NCI-H524 treated with DMSO at 0.1 percent for 48 hours (cell line): Measurements from ENCODE around the gene DGLUCY.
A peak's percentile ranks its signal among the peaks of the same experiment; 100 is the strongest.
"Not testable (repeated sequence)": the region's sequence is repeated elsewhere in the genome, so short reads cannot be mapped to it uniquely, and the experiment has no call there.

Experiments used
- DNase-seq: peaks from one replicate; lab custom pipeline; 2025; lab: John Stamatoyannopoulos, UW

The DGLUCY gene, protein sequence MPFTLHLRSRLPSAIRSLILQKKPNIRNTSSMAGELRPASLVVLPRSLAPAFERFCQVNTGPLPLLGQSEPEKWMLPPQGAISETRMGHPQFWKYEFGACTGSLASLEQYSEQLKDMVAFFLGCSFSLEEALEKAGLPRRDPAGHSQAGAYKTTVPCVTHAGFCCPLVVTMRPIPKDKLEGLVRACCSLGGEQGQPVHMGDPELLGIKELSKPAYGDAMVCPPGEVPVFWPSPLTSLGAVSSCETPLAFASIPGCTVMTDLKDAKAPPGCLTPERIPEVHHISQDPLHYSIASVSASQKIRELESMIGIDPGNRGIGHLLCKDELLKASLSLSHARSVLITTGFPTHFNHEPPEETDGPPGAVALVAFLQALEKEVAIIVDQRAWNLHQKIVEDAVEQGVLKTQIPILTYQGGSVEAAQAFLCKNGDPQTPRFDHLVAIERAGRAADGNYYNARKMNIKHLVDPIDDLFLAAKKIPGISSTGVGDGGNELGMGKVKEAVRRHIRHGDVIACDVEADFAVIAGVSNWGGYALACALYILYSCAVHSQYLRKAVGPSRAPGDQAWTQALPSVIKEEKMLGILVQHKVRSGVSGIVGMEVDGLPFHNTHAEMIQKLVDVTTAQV

DNA sequence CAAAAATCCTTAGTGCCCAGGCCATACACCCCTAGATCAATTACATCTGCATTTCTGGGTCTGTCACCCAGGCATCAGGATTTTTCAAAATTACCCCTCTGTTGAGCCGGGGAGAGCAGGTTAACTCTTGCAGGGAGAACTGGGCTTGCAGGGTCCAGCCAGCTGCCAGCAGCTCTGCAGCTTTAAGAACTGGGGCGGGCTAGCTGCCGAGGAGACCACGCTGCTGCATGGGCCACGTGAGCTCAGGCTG, at the start of gene DGLUCY:
Gene DGLUCY, plus strand, starts transcription at position 245 of the 250 bp plus-strand sequence. CDS start 46,222 bp downstream, outside the sequence.
- DNase-seq: peak; percentile 72

DNA sequence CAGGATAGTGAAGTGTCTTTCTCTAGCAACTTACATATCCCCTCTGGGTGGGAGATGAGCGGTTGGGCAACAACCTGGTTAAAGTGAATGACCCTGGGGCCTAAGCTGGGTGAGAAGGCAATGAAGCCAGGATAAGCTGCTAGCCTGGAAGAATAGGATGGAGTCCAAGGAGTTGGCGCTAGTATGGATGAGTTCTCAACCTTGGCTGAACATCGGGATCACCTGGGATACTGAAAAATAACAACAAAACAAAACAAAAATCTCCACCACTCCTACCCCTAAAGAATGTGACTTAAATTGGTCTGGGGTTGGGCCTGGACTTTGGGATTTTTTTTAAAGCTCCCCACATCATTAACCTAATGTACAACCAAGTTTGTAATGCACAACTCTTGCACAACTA, 48.6 kb upstream of the DGLUCY start:
- DNase-seq: no peak

DNA sequence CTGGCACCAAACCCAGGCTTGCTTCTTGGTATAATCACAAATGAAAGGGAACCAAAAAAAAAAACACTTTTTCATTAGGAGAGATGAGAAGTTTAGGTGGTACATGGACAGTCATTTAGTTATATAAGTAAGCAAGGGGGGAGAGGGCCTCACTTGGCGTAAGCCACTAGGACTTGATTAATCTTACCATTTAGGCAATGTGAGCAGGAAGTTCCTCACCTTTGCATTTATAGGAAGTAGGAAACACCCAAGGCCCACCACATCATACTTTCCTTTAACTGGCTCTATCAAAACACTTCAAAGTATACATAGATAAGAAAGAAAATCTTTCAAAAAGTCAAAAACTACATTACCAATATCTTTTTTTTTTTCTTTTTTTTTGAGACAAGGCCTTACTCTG, 46.7 kb upstream of the DGLUCY start:
- no peak for DNase-seq

DNA sequence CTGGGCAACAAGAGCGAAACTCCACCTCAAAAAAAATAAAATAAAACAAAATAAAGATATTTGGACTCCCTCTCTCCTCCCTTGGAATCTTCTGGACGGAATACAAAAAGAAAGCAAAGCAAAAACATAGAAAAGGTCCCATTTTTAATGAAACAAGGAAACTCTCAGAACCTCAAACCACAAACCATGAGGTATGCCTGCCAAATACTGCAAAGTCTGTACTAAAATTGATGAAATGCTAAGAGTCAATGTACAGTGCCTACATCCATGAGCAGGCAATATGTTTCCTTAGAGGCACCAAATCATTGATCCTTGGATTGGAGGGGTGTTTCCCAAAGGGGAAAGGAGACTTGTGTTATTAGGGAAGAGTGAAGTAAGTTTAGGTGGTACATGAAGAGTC, 45.2 kb upstream of the DGLUCY start:
- DNase-seq: no peak

DNA sequence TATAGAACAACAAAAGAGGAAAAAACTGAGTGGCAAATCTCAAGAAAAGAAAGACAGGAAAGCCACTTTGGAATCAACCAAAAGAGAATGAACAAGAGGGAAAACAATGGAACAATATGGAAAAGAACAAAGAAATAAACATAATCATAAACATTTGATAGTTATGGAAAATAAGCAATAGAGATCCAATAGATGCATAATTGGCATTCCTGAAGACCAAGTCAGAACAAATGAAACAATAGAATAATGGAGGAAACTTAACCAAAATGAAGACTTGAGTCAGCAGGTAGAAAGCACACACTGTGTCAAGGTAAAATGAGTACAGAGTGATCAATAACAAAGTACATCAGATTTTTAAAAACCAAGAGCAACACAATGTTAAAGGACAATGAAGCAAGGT, 43.3 kb upstream of the DGLUCY start:
- DNase-seq: no peak

DNA sequence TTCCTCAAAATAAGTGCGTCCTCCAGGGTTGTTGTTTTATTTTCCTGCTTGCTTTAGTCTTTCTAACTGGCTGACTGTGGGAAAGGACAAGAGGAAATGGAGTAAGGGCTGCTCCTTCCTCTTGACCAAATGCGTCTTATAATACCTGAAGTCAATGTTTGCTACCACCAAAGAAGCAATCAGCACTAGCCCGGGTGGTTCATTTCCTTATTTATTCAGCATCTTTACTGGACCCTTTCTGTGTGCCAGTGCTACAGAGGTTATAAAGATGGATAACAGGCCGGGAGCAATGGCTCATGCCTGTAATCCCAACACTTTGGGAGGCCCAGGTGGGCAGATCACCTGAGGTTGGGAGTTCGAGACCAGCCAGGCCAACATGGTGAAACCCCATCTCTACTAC, 38.3 kb upstream of the DGLUCY start:
- DNase-seq: no peak

DNA sequence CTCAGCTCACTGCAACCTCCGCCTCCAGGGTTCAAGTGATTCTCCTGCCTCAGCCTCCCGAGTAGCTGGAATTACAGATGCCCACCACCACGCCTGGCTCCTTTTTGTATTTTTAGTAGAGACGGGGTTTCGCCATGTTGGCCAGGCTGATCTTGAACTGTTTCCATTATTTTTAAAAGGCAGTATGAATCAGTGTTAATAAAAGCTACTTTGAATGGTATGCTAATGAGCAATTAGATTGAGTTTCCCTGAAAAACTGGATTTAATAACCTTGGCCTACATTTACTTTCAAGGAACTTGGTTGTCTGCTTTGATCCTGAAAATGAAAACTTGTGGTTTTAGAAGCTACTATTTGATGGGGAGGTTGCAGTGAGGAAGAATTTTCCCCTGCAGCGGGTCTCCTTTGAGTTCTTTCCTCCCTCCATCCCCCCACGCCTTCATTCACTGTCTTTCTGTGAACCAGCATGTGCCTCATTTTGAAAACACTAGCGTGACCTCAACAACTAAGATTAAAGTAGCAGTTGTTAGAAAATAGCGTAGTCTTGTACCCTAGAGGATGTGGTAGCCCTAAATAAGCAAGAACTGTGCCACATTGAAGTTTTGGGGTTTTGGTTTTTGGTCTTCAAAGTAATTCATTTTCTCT, 35.7 kb upstream of the DGLUCY start:
- no peak for DNase-seq

DNA sequence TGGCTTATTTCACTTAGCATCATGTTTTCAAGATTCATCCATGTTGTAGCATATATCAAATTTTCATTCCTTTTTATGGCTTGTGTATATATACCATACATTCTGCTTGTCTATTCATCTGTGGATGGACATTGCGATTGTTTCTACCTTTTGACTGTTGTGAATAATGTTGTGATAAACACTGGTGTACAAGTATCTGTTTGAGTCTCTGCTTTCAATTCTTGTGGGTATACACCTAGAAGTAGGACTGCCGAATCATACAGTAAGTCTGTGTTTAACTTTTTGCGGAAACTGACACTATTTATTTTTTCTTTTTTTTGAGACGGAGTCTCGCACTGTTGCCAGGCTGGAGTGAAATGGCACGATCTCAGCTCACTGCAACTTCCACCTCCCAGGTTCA, 33.8 kb upstream of the DGLUCY start:
- DNase-seq: no peak

DNA sequence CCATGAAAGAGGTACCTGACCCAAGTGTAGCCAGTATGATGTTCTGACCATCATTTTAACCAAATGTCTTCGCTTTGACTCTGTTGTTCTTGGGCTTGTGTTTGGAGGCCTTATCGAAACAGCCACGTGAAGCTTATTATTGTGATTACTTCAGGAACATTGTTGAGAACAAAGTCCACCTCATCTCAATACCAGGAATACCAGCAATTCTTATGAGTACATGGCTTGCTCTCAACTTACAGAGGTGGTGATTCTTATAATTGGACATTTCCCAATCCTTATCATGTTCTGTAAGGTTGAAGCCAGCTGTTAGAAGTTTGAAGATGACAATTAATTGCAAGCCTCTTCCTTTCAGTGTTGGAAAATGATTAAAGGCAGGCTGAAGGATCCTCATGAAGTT, 31.6 kb upstream of the DGLUCY start:
- DNase-seq: no peak

DNA sequence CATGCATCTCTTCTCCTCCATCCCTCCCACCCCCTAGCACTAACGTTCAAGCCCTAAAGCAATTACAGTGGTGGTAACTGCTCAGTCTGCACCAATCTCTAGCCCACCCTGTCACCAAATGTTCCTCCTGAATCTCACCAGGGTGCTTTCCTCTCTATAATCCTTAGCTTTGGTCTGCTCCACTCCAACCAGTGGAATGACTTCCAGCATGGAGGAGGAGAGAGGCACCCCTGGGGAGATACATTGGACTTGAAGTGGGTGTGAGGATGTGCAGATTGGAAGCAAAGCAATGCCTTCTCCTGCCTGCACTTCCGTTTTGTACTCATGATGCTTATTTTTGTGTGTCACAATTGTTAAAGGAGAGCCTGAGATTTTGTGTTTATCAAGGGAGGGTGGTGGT, 29.4 kb upstream of the DGLUCY start:
- DNase-seq: no peak

DNA sequence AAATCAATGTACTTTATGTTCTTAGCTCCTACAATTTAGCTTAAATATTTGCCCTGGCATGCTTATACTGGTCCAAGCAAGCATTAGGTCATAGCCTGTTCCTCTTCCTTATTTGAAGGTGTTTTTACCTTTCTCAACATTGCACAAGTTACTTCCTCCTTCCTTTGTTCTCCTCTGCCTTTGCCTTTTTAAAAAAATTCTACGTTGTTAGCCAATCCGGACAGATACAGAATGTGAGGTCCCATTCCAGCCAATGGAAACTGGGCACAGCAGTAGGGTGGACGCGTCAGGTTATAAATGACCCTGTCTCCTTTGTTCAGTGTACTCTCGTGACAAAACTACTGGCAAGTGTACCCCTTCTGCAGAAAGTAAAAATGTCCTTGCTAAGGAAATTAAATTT, 26.4 kb upstream of the DGLUCY start:
- DNase-seq: not testable (repeated sequence)

DNA sequence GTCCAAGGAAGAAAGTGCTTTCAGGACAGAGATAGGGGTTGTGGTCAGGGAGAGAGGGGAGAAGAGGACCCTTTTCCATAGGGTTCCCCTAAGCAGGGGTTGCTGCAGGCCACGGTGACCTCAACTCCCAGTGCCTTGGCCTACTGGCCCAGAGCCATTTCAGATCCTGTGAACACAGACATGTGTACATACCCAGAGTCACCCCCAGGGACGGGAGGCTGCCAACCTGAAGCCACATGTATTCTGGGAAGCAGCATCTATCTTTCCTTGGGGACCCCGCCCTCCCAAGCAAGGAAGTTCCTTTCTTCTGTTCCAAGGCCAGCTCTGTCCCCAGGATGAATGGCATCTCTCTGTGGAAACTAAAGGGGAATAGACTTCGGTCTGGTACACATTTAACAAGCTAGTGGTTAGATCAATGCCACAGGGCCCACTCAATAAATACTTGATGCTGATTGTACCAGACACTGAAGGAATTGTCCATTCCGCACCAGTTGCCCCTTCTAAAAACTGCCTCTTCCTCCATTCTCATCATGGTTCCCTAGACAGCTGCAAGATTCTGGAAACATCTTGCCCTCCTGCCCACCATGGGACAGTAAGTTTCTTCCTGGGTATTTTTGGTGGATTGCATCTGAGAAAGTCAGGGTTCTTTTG, 25.2 kb upstream of the DGLUCY start:
- DNase-seq: no peak

DNA sequence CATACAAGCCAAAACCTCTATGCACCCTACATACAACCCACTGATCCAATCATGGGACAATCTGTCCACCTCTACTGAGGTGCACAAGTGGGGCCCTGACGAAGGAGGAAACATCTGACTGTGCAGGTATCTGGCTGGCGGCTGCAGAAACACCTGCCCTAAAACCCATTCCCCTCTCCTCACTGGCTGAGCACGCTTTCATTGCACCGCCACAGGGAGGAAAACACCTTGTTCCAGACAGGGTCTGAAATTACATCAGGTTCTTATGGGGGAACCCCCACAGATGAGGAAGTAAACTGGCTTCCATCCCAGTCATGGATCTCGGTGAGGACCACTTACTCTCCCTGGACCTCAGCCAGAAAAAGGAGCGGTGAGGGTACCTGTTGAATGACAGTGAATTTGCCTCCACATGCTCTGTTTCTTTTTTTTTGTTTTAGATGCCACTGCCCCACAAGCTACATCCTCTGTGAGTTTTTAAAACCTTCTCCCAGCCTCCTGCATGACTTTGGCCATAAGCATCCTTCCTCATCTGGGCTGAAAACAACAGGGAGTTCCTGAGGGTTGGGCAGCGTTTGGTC, 23.8 kb upstream of the DGLUCY start:
- no peak for DNase-seq

DNA sequence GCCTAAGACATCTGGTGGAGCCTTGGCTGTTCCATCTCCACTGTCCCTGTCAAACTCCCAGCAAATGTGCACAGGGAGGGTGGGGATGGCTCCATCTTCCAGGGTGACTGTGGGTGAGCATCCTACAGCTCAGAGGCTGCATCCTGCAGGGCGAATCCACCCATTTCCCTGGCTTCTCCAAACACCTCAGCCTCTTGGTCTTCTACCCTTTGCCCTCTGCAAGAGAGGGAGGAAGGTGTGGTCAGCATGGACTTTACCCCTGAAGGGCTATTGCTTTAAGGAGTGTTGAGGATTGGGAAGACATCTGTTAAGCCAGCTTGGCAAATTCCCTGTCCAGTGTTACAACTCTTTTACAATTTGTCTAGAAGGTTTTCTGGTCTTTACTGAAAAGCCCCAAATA, 23.1 kb upstream of the DGLUCY start:
- DNase-seq: no peak

DNA sequence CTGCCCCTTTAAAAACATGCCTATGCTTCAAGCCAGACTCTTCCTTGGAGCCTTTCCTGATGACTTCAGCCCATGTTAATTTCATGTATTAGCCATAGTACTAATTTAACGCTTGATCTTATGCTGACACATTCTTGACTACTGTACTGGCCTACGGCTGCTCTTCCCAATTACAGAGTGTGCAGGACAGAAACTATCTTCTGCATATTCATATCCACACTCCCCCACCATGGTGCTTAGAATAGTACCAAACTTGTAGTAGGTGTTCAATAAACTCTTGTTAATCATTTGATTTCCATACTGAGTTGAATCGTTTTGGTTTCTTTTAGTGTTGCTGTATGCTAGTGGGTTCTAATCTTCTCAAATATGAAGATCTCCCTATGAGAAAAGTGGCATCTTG, 21.8 kb upstream of the DGLUCY start:
- no peak for DNase-seq

DNA sequence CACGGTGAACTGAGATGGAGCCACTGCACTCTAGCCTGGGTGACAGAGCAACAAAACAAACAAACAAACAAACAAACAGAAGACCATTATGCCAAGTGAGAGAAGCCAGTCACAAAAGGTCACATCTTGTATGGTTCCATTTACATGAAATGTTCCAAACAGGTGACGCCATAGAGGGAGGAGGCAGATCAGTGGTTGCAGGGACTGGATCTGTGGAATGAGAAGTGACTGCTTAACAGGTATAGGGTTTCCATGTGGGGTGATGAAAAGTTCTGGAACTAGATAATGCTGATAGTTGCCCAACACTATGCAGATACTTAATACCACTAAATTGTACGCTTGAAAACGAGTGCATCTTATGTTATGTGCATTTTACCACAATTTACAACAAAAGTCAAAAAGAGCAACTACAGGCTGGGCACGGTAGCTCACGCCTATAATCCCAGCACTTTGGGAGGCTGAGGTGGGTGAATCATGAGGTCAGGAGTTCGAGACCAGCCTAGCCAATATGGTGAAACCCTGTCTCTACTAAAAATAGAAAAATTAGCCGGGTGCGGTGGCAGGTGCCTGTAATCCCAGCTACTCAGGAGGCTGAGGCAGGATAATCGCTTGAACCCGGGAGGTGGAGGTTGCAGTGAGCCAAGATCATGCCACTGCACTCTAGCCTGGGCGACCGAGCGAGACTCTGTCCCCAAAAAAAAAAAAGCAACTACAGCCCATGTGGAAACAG, 20.0 kb upstream of the DGLUCY start:
- not testable (repeated sequence) for DNase-seq

DNA sequence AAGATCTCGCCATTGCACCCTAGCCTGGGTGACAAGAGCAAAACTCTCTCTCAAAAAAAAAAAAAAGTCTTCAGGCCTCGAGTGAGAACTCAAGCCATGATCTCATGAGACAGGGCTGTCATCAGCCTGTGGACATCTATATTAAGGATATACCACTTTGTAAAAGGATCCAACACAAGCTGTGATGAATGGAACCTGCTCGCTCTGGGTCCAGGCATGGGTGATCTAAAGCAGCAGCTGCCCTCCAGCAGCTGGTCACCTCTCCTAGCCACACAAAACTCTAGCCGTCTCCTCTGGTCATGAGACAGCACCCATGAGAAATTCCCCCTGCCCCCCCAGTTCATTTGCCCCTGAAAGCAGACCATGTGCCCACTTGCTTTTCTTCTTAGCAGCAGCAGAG, 19.1 kb upstream of the DGLUCY start:
- no peak for DNase-seq

DNA sequence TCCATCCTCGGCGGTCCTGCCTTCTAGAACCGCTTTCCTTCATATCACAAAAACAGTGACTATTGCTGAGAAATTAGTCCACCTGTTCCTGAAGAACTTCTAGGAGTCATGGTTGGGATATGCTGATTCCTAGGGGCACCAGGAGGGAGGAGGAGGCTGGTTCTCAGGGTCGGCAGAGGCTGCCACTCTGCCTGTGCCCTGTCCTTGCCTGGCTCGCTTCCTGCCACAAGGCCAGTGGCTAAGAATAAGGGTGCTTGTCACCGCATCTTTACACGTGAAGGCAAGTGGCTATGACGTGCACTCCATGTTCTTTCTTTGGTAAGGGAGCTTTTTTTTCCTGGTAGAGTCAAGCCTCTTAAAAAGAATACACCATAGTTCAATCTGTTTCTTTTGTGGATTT, 18.7 kb upstream of the DGLUCY start:
- no peak for DNase-seq

DNA sequence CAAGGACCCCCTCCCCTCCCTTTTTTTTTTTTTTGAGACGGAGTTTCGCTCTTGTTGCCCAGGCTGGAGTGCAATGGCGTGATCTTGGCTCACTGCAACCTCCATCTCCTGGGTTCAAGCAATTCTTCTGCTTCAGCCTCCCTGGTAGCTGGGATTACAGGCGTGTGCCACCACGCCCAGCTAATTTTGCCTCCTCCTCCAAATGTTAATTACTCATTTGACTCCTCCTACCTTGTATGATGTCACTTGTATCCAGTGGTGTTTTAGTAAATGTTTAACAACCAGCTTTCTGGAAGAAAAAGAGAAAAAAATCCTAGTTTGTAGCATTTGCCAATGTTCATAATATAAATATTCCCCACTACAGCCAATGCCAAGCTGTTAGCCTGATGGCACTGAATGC, 16.2 kb upstream of the DGLUCY start:
- DNase-seq: not testable (repeated sequence)

DNA sequence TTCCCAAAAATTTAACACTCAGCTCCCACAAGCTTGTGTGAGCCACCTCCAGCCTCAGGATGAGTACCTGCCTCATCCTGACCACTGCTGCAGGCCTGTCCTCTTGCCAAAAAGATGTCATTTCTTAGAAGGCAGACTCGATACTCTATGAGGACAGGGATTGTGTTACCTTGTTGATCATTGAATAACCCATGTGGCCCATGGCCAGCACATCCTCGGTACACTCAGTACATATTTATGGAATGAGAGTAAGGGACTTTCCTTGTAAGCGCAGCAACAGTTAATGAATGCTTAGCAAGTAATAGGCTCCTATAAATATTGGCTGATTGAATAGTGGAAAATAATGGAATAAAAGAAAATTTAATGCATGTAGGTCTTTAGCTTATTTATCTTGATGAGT, 15.3 kb upstream of the DGLUCY start:
- no peak for DNase-seq

DNA sequence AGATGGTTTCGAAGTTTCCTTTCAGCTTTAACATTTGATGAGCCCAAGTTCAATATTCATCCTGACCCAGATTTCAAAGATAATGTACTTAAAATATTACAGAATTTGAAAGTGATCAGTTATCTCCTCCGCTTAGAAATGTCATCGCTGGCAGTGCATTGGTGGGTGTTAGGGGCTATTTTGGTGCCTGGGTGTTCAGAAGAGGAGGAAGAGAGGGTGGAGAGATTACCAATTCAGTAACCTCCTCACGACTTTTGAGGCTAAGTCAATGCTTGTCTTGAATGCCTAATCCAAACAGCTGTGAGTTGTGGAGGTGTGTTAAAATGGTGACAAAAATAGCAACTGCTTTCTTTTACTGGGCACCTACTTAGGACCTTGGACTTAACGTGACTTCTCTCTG, 13.8 kb upstream of the DGLUCY start:
- no peak for DNase-seq

DNA sequence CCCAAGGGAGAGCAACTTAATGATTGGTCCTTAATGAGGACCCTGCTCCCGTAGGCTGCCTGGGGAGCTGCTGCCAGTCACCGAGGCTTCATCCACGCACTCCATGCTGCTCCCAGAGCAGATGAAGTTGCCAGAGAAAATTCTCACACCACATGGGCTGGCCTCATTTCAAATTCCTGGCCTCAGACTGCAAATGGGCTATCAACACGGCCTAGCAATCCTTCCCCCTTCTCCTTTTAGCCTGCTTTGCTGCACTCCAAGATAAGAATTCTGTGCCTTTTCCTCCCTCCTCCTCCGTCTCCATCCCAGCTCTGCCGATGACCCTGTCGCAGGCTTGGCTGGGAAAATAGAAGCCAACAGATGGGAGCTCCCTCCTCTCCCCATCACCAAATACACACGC, 10.8 kb upstream of the DGLUCY start:
- DNase-seq: no peak
